ENCODE results near the gene AFTPH. TPM values are rescaled to one million over a fixed set of nuclear protein-coding genes. Genes with fewer than 3 reads are reported as not detected.

The AFTPH gene
- total and polyA plus RNA-seq, 4 donors: 27.0 to 78.1 (median 35.0) TPM

DNA sequence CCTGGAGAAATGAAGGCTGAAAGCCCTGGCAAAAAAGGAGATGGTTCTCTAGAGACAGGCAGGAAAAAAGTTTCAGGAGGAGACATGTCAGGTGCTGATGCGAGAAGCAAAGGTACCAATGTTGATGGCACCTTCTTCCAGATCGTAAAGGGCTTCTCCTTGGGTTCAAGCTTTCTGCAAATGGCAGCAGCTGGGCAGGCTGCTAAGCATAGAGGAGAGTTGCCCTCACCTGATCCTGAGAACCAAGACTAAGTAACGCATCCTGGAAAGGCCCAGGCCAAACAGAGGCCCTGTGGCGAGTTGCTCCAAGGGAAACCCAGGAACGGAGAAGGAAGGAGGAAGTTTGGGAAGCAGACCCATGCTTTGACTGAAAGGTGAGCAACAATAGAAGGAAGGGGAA lies 23.6 kb upstream of the AFTPH start:
- TF ChIP-seq, protein P1, sequence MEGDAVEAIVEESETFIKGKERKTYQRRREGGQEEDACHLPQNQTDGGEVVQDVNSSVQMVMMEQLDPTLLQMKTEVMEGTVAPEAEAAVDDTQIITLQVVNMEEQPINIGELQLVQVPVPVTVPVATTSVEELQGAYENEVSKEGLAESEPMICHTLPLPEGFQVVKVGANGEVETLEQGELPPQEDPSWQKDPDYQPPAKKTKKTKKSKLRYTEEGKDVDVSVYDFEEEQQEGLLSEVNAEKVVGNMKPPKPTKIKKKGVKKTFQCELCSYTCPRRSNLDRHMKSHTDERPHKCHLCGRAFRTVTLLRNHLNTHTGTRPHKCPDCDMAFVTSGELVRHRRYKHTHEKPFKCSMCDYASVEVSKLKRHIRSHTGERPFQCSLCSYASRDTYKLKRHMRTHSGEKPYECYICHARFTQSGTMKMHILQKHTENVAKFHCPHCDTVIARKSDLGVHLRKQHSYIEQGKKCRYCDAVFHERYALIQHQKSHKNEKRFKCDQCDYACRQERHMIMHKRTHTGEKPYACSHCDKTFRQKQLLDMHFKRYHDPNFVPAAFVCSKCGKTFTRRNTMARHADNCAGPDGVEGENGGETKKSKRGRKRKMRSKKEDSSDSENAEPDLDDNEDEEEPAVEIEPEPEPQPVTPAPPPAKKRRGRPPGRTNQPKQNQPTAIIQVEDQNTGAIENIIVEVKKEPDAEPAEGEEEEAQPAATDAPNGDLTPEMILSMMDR (IDR thresholded peaks at IDR 0.05; ENCODE audit: control extremely low read depth, extremely low read depth): no peak
- Histone ChIP-seq H3K27ac (ENCODE audit: low read depth in 1 of 2, low read length in 1 of 2) (no peak overlapping the region), H3K9me3 (ENCODE audit: control insufficient read depth in 4 of 4, insufficient read depth in 3 of 4, low read length in 3 of 4) (no peaks in the 10 kb centered on the region), H3K9ac (ENCODE audit: insufficient read depth in 1 of 2, low read length in 2 of 2) (no peak overlapping the region), H3K27me3 (ENCODE audit: control insufficient read depth in 3 of 3, insufficient read depth in 3 of 3, low read length in 2 of 3) (no peaks in the 10 kb centered on the region), H3K4me1 (ENCODE audit: control insufficient read depth in 5 of 5, insufficient read depth in 5 of 5, low read length in 5 of 5) (no peaks in the 10 kb centered on the region), H3K36me3 (ENCODE audit: control insufficient read depth in 4 of 4, insufficient read depth in 4 of 4, low read length in 4 of 4) (no peaks in the 10 kb centered on the region), H3K4me3 (no peak overlapping the region)
- 90 to 93% methylated on average over 5 of the region's 5 CpGs for WGBS, 2 donors
- DNase-seq: no peak
- no peak for ATAC-seq (ENCODE audit: insufficient read depth, low FRiP score)

DNA sequence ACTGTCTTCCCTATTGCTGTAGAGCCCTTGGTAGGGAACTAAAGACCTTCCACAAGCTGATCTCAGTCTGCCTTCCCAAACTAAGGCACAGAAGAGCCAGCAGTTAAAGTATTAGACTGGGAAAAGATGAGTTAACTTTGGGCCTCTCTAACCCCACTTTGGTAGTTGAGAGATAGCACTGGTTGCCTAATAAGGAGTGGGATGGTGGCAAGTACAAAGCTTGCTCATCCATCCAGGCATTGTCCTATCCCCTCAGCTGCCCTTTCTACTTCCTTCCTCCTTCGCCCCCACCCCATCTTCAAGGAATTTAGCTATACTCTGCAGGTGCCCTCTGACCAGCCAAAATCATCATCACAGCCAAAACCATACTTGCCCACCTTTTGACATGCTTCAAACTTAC lies 22.2 kb upstream of the AFTPH start:
- H3K36me3 ChIP-seq (ENCODE audit: control insufficient read depth in 4 of 4, insufficient read depth in 4 of 4, low read length in 4 of 4): no peaks in the 10 kb centered on the region
- H3K9me3 ChIP-seq (ENCODE audit: control insufficient read depth in 4 of 4, insufficient read depth in 3 of 4, low read length in 3 of 4): no peaks in the 10 kb centered on the region
- WGBS, 2 donors: 55 to 79% methylated on average over 1 of the region's 1 CpG
- H3K4me1 ChIP-seq (ENCODE audit: control insufficient read depth in 5 of 5, insufficient read depth in 5 of 5, low read length in 5 of 5): no peaks in the 10 kb centered on the region
- no peaks in the 10 kb centered on the region for H3K27me3 ChIP-seq (ENCODE audit: control insufficient read depth in 3 of 3, insufficient read depth in 3 of 3, low read length in 2 of 3)
- no peak overlapping the region for H3K4me3 ChIP-seq
- DNase-seq (no peak), ATAC-seq (ENCODE audit: insufficient read depth, low FRiP score) (no peak)
- no peak overlapping the region for H3K27ac ChIP-seq (ENCODE audit: low read depth in 1 of 2, low read length in 1 of 2)
- TF ChIP-seq, protein P1 (IDR thresholded peaks at IDR 0.05; ENCODE audit: control extremely low read depth, extremely low read depth): no peak
- no peak overlapping the region for H3K9ac ChIP-seq (ENCODE audit: insufficient read depth in 1 of 2, low read length in 2 of 2)

DNA sequence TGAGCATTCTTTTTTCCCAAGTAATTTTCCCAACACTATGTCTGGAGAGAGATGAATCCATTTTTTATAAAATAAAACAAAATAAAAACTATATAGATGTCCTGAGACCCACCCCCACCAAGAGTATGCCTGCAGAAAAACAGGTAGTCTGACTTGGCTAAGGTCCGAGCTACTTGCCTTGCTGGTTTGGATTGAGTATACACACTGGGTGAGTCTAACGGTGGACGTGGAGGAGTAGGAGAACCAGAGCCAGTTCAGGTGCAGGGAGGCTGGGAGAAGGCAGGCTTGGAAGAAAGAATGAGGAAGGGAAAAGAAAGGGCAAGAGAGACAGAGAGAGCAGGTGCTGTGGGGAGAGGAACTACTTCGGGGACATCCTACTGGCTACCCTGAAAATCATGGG lies 21.3 kb upstream of the AFTPH start:
- no peaks in the 10 kb centered on the region for H3K9me3 ChIP-seq (ENCODE audit: control insufficient read depth in 4 of 4, insufficient read depth in 3 of 4, low read length in 3 of 4)
- no peak overlapping the region for H3K27ac ChIP-seq (ENCODE audit: low read depth in 1 of 2, low read length in 1 of 2)
- WGBS, 2 donors: 83 to 90% methylated on average over 4 of the region's 4 CpGs
- H3K4me1 ChIP-seq (ENCODE audit: control insufficient read depth in 5 of 5, insufficient read depth in 5 of 5, low read length in 5 of 5): no peaks in the 10 kb centered on the region
- ATAC-seq (ENCODE audit: insufficient read depth, low FRiP score) (no peak), DNase-seq (no peak)
- H3K27me3 ChIP-seq (ENCODE audit: control insufficient read depth in 3 of 3, insufficient read depth in 3 of 3, low read length in 2 of 3): no peaks in the 10 kb centered on the region
- H3K36me3 ChIP-seq (ENCODE audit: control insufficient read depth in 4 of 4, insufficient read depth in 4 of 4, low read length in 4 of 4): no peaks in the 10 kb centered on the region
- H3K4me3 ChIP-seq: no peak overlapping the region
- no peak overlapping the region for H3K9ac ChIP-seq (ENCODE audit: insufficient read depth in 1 of 2, low read length in 2 of 2)
- TF ChIP-seq, protein P1 (IDR thresholded peaks at IDR 0.05; ENCODE audit: control extremely low read depth, extremely low read depth): no peak
